Measurements from ENCODE around the gene VIPR1.

Gene VIPR1

DNA sequence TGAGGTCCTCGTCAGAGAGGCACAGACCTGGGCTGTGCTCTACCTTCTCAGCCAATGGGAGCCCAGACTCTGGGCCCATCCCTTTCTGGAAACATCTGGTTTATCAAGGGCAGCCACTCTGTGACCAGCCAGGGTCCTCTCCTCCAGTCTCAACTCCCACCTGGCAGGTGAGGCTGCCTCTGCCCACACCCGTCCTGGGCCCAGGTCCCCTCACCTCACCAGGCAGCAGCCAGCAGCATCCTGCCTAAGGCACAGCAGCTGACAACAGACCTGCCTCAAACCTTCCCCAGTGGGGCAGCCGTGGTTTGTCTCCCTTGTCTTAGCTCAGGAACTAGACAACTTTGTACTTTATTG lies 8.7 kb upstream of the VIPR1 start:
- DNase-seq: no peak

DNA sequence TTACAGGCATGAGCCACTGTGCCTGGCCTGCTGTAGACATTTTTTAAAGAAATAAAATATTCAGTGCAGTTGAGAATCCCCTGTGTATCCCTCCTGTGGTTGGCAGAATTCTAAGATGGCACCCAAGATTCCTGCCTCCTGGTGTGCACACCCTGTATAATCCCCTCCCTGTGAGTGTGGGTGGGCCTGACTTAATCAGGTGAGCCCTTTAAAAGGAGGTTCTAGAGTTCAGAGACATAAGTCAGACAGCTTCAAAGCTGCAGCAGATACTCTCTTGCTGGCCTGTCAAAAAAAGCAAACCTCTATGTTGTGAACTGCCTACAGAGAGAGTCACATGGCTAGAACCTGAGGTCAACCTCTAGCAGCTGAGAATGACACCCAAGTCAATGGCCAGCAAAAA lies 7.0 kb upstream of the VIPR1 start:
- no peak for DNase-seq

DNA sequence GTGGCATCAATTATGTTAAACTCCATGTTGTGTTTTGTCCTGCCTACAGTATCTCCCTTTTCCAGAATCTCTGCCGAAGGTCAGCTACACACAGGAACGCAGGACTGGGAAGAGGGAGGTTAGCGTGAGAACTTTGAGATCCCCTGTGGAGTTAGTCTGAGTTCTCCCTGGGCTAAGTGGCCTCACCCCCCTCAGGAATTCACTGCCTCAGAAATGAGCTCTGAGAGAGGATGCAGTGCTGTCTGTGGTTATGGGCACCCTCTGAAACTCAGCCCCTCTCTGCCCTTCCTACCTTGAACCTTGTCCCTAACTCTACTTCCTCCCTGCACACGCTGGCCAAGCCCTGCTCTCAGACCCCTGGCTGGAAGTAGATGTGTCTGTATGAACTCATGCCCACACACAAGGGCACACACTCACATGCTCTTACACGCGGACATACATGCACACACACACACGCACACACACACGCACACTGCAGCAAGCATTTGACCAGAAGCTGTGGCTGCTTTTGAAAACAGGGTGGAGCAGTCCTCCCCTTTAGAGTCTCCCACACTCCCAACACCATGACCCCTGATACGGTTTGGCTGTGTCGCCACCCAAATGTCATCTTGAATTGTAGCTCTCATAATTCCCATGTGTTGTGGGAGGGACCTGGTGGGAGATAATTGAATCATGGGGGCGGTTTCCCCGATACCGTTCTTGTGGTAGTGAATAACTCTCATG lies 5.3 kb upstream of the VIPR1 start:
- no peak for DNase-seq

GRCh38 chr3:42498034-42498433 lies 4.4 kb upstream of the VIPR1 start:
- DNase-seq: no peak

DNA sequence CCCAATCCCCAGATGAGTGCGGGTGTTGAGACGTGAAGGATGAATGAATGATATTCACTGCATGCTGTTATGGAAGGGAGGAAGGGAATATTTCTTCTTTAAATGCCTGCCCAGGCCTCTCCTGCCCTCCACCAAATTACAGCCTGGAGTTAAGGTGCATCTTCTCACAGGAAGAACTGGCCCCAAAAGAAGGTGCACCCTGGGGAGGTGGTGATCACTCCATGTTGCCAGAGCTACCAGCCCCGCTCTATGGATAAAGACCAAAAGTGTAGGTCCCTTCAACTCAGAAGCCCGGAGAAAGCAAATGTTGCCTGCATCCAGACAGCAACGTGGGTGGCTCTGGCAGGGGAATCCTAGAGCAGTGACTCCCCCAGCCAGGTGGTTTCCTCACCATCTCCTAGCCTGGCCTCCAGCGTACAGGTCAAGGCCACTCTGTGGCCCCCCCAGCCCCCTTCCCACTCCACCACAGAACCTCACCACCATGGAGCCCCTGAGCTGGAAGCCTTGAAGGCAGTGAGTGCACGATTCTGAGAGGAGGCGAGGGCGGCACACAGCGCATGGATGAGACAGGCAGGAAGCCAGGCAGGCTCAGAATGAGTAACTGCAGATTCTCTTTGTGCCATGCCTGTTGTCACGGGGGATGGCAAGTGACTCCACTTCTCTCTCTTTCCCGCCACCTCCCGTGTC lies 3.5 kb upstream of the VIPR1 start:
- no peak for DNase-seq

- no peak for DNase-seq
Observed at GRCh38 chr3:42499478-42499871, 3.0 kb upstream of the VIPR1 start.

DNA sequence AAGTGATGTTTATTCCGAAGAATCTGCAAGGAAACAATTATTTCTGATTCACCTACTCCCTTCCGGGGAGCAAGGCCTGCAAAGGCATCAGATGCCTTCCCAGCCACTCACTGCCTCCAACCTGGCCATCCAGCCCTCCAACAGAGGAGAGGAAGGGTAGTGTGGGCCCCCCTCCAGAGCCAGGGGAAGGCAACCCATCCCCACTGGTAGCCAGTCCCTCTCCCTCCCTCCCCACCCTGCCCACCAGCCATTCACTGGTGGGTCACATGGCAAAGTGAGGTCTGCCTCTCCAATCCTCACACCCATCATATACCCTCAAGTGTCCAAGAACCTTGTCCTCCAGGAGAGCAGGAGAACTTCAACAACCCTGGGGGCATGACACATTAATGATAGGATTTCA lies 2.4 kb upstream of the VIPR1 start:
- DNase-seq: no peak

- DNase-seq: no peak
Observed at GRCh38 chr3:42500909-42501308, 1.5 kb upstream of the VIPR1 start.

DNA sequence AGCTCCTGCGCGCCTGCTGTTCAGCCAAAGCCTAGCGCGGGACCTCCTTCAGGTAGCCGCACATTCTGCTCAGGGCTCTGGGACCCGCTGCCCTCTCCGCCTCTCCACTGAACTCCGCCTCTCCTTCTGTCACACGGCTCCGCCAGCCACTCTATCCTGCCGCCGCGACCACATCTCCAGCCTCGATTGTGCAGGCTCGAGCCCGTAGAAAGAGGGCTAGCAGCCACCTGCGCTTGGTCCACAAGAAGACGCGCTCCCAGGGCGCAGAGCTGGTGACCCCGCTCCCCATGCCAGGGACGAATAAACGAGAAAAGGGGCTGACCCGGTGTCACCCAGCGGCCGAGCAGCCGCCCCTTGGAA lies 1.1 kb upstream of the VIPR1 start:
- DNase-seq: no peak

DNA sequence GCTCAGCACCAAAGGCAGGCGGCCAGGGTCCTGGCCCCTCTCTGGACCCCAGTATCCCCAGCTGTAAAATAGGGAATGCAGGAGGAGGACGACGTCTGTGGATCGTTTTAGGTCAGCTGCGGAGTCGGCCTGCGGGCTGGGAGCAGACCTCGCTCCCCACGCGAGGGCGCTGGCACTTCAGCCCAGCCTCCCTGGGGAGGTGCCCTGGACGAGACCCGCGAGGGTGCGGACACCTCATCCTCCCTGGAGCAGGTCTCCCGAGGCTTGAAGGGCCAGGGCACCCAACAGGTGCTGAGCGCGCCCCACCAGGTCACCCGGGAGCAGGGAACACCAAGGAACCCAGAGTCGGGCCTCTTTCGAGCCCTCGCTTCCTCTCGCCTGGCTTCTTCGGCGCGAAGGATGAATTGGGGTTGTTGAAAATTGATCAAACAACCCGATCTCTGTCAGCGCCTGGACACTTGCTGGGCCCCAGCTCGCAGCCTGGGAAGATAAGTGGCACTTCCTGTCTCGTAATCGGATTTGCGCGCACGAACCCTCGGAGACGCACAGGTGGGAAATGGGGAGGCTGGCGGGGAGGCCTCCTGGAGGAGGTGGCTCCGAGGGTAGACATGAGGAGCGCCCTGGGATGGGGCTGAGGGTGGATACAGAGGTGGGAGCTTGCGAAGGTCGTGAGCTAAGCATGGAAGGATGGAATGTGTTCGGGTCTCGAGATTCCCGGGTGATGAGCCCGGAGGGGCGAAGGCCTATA lies 588 bp upstream of the VIPR1 start:
- peak; percentile 61 for DNase-seq

DNA sequence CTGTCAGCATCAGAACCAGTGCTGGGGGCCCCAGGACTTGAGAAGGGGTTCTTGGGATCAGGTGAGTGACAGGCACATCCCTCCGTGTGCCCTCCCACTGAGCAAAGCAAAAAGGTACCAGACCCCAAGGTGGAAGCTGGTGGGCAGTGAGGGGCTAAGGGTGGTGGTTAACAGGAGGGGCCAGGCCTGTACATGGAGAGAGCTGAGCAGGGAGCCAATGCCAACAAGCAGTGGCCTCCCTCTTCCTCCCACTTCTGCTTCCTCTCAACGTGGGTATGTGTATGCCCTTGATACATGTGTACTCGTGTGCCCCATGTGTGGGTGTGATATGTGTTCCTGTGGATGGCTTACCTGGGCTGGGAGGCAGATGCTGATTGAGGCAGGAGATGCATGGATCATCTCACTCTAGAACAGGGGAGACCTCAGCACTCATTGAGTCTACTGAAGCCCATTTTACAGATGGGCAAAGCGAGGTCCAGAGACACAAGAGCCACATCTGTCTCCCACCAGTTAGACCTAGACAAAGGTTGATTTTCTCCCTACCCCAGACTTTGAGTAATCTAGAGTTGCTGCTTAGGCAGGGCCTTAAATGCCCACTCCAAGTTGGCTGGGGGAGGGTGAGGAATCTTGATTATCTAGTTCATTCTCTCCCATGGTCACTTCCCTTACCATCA lies 945 bp downstream of the VIPR1 start:
- DNase-seq: no peak

DNA sequence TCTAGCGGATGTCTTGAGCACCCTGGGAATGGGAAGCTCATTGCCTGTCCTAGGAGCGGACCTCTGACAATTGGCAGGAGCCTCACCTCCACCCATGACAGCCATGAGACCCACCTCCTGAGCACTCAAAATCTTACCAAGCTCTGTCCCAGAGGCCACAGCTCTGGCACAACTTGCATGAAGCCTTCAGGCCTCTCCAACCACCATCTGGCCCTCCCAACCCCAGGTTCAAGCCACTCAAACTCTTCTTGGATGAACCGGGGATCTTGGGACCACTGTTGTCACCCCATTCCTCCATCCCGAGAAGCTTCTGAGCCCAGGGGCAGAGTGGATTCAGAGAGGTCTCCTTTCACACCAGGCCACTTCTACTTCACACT lies 1.5 kb downstream of the VIPR1 start:
- DNase-seq: no peak

DNA sequence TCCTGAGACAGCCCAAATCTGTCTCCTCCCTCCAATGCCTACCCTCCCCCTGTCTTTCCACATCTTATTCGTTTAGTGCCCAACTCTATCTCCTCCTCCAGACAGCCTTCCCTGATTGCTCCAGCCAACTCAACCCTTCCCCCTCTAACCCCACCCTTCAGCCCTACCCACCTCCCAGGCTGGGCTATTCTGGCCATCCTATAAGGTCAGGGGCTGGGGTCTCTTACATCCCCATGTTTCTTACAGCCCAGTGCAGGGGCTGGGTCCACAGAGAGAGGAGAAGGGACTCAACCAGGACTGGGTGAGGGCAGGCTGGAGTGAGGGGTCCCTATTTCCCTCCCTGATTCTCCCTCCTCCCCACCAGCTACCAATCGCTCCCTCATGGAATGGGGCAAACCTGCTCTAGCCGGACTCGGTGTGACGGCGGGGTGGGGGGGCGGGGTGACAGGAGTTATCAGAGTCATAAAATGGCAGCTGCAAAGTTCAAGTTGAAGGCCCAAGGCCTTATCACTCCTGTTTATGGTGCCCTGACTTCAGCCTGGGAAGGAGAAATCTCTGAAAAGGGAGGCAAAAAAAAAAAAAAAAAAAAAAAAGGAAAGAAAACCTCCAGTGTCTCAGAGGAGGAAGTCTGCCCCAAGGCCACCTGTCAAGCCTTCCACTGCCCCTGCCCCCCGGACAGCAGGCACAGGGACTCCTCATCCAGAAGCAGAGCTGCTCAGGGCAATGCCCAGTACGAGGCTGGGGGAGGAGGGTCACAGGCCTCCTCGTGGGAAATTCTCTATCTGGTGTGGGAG lies 2.1 kb downstream of the VIPR1 start:
- no peak for DNase-seq

GRCh38 chr3:42505128-42505848 lies 2.8 kb downstream of the VIPR1 start:
- DNase-seq: no peak

GRCh38 chr3:42505849-42506410 lies 3.5 kb downstream of the VIPR1 start:
- no peak for DNase-seq

- no peak for DNase-seq
Observed at GRCh38 chr3:42507252-42507651, 4.8 kb downstream of the VIPR1 start.

GRCh38 chr3:42507761-42508335 lies 5.4 kb downstream of the VIPR1 start:
- no peak for DNase-seq

- DNase-seq: no peak
Observed at GRCh38 chr3:42508562-42508961, 6.1 kb downstream of the VIPR1 start.

DNA sequence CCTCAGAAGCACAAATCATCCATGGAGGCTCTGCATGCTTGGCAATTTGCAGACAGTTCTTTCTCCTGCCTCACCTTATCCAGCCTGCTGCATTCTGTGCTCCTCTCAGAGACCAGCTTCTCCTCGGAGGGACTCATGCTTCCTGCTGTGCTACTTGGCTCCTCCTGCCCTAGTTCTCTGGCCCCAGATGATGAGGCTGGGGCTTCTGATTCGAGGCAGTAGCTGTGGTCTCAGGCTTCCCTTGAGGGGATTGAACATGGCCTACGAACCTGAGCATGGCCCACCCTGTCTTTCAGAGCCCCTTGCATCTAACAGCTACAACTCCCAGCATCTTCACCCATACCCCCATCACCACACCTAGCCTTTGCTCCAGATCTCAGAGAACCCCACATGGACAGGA lies 6.7 kb downstream of the VIPR1 start:
- no peak for DNase-seq

GRCh38 chr3:42510325-42510724 lies 7.9 kb downstream of the VIPR1 start:
- DNase-seq: no peak

DNA sequence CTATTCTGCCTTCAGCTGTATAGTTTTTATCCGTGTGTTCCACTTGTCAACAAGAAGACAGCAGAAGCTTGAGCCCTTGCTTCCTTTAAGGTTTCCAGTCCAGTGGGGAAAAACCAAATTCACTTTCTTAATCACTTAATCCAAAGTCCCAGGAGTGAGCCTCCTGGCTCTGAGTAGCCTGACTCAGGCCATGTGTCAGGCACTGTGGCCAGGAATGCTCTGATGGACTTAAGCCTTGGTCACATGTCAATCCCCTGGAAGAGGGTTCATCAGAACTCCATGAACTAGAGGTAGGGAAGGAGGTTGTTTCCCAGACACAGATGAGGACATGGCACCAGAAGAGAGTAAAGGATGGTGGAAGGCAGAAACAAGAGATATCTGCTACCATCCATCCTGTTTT lies 8.8 kb downstream of the VIPR1 start:
- DNase-seq: no peak

DNA sequence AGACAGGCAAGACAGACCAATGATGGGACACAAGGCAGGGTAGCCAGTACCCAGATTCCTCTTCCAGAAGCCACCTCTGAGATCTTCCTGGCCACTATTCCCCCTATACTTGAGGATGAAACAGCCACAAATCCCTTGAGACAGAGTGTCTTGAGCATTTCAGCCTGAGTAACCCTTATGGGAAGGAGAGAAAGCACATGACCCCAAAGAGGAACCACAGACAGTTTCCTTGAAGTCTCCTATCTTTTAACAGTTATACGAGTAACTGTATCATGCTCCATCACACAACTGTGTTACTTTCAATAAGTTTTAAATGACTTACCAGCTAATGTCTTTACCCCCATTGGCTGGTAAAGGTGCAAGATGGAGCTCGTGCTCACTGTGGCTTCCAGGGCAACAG lies 9.3 kb downstream of the VIPR1 start:
- no peak for DNase-seq
